ENCODE results near the gene RPP21.

RPP21 gene

DNA sequence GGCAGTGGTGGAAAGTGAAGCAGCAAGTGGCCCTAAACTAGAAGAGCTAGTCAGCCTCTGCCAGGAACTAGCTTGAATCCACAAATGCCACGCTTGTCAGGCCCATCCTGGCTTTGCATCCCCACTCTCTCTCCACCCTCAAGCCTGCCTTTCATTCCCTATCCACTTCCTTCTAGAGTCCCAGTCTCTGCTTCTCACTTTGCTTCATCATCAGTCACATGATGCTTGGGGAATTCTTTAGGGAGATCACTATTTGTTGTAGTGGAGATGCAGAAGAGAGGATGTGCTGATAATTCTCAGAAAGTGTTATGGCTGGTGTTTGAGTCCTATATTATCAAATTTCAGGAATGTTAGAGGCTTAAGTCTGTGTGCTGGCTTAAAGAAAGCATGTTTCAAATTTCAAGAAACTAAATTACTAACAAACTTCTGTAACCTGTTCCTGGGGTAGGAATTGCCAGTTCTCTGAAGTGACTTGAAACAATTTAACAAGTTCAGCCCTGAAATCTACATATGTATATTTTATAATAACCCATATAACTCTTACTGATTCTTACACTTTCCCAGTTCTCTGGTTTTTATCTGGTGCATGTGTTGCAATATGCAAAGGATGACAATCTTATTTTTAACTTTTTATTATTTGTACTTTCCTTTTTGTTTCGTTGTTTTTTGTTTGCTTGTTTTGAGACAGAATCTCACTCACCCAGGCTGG, 10.7 kb upstream of the RPP21 start:
- Histone ChIP-seq H3K4me1 (ENCODE audit: control insufficient read depth, insufficient read depth, low read length) (no peaks in the 10 kb centered on the region), H3K4me3 (ENCODE audit: low read length) (no peak overlapping the region), H3K9me3 (ENCODE audit: control insufficient read depth, low read length) (no peaks in the 10 kb centered on the region), H3K27me3 (replicated peaks; ENCODE audit: control insufficient read depth, insufficient read depth, low read length) (no peaks in the 10 kb centered on the region), H3K36me3 (ENCODE audit: control insufficient read depth, insufficient read depth, low read length, severe bottlenecking) (peaks cover 87% of the 10 kb centered on the region), H3K9ac (ENCODE audit: low read length) (no peak overlapping the region)
- DNase-seq (ENCODE audit: low read depth): no peak

DNA sequence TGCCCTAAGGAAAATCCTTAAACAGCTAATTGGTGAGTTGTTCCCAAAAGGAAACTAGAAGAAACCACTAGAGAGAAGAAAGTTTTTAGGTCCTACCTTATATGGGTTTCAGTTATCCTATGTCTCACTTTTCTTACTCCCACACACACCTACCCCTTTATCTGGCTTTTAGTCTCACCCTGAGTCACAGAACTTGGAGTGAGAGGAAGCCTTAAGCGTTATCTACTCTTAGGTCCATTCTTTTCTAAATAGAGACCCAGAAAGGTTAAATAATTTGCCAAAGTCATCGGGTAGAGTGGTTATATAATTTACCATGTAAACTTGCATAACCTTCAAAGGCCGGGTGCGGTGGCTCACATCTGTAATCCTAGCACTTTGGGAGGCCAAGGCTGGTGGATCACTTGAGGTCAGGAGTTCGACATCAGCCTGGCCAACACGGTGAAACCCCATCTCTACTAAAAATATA, 4.3 kb upstream of the RPP21 start:
- Histone ChIP-seq H3K27me3 (replicated peaks; ENCODE audit: control insufficient read depth, insufficient read depth, low read length) (no peaks in the 10 kb centered on the region), H3K36me3 (ENCODE audit: control insufficient read depth, insufficient read depth, low read length, severe bottlenecking) (peaks cover 58% of the 10 kb centered on the region), H3K4me1 (ENCODE audit: control insufficient read depth, insufficient read depth, low read length) (peaks cover under 1% of the 10 kb centered on the region), H3K4me3 (ENCODE audit: low read length) (no peak overlapping the region), H3K9me3 (ENCODE audit: control insufficient read depth, low read length) (no peaks in the 10 kb centered on the region), H3K9ac (ENCODE audit: low read length) (no peak overlapping the region)
- no peak for DNase-seq (ENCODE audit: low read depth)

GRCh38 chr6:30341218-30341617, 3.7 kb upstream of the RPP21 start:
- peaks cover 4% of the 10 kb centered on the region for H3K4me1 ChIP-seq (ENCODE audit: control insufficient read depth, insufficient read depth, low read length)
- no peak overlapping the region for H3K9ac ChIP-seq (ENCODE audit: low read length)
- DNase-seq (ENCODE audit: low read depth): no peak
- peaks cover 52% of the 10 kb centered on the region for H3K36me3 ChIP-seq (ENCODE audit: control insufficient read depth, insufficient read depth, low read length, severe bottlenecking)
- H3K9me3 ChIP-seq (ENCODE audit: control insufficient read depth, low read length): no peaks in the 10 kb centered on the region
- H3K27me3 ChIP-seq (replicated peaks; ENCODE audit: control insufficient read depth, insufficient read depth, low read length): no peaks in the 10 kb centered on the region
- H3K4me3 ChIP-seq (ENCODE audit: low read length): no peak overlapping the region

DNA sequence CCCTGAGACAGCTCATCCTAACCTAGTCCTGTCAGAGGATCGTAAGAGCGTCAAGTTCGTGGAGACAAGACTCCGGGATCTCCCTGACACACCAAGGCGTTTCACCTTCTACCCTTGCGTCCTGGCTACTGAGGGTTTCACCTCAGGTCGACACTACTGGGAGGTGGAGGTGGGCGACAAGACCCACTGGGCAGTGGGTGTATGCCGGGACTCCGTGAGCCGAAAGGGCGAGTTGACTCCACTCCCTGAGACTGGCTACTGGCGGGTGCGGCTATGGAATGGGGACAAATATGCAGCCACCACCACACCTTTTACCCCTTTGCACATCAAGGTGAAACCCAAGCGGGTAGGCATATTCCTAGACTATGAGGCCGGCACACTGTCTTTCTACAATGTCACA, 3.2 kb upstream of the RPP21 start:
- Histone ChIP-seq H3K27me3 (replicated peaks; ENCODE audit: control insufficient read depth, insufficient read depth, low read length) (no peaks in the 10 kb centered on the region), H3K4me1 (ENCODE audit: control insufficient read depth, insufficient read depth, low read length) (peaks cover 4% of the 10 kb centered on the region), H3K4me3 (ENCODE audit: low read length) (no peak overlapping the region), H3K36me3 (ENCODE audit: control insufficient read depth, insufficient read depth, low read length, severe bottlenecking) (peaks cover 50% of the 10 kb centered on the region), H3K9ac (ENCODE audit: low read length) (no peak overlapping the region), H3K9me3 (ENCODE audit: control insufficient read depth, low read length) (no peaks in the 10 kb centered on the region)
- no peak for DNase-seq (ENCODE audit: low read depth)

DNA sequence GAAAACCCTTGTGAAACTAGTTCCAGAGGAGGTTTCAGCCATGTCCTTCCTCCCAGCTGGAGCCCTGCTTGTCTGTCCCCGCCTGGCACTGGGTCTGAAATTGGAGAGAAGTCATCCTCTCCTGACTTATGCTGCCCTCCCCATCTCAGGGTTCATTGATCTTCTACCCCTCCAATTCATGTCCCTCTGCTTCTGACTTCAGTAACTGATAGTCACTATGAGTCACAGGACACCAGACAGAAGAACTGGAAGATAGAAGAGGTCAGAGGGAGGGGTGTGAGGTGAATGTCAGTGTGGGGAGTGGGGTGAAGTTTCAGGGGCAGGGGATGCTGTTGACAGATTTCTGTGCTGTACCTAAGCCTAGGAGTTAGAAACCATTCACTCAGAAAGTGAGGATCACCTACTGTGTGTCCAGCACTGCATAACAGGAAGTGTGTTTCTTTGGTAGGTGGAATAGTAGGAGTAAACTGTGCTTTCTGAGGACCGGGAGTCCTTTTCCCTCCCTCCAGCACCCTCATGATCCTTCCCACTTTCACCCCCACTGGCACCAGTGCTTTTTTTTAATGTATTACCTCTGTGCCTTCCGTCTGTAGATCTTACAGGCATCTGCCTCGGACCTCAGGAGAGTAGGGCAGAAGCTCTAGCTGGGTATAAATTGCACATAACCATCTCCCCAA, 627 bp upstream of the RPP21 start:
- no peak for DNase-seq (ENCODE audit: low read depth)
- Histone ChIP-seq H3K27me3 (replicated peaks; ENCODE audit: control insufficient read depth, insufficient read depth, low read length) (no peaks in the 10 kb centered on the region), H3K36me3 (ENCODE audit: control insufficient read depth, insufficient read depth, low read length, severe bottlenecking) (peaks cover 33% of the 10 kb centered on the region), H3K9ac (ENCODE audit: low read length) (peak overlapping the region; percentile 89), H3K9me3 (ENCODE audit: control insufficient read depth, low read length) (no peaks in the 10 kb centered on the region), H3K4me3 (ENCODE audit: low read length) (peak overlapping the region; percentile 89), H3K4me1 (ENCODE audit: control insufficient read depth, insufficient read depth, low read length) (peaks cover 4% of the 10 kb centered on the region)

GRCh38 chr6:30345852-30346251, 896 bp downstream of the RPP21 start:
- H3K4me3 ChIP-seq (ENCODE audit: low read length): peak overlapping the region; percentile 89
- no peaks in the 10 kb centered on the region for H3K27me3 ChIP-seq (replicated peaks; ENCODE audit: control insufficient read depth, insufficient read depth, low read length)
- H3K4me1 ChIP-seq (ENCODE audit: control insufficient read depth, insufficient read depth, low read length): peaks cover 4% of the 10 kb centered on the region
- peak overlapping the region; percentile 89 for H3K9ac ChIP-seq (ENCODE audit: low read length)
- peaks cover 20% of the 10 kb centered on the region for H3K36me3 ChIP-seq (ENCODE audit: control insufficient read depth, insufficient read depth, low read length, severe bottlenecking)
- H3K9me3 ChIP-seq (ENCODE audit: control insufficient read depth, low read length): no peaks in the 10 kb centered on the region
- DNase-seq (ENCODE audit: low read depth): no peak

GRCh38 chr6:30348957-30349356, 4.0 kb downstream of the RPP21 start:
- DNase-seq (ENCODE audit: low read depth): no peak
- Histone ChIP-seq H3K9me3 (ENCODE audit: control insufficient read depth, low read length) (no peaks in the 10 kb centered on the region), H3K27me3 (replicated peaks; ENCODE audit: control insufficient read depth, insufficient read depth, low read length) (peaks cover 7% of the 10 kb centered on the region), H3K4me3 (ENCODE audit: low read length) (no peak overlapping the region), H3K36me3 (ENCODE audit: control insufficient read depth, insufficient read depth, low read length, severe bottlenecking) (peaks cover 6% of the 10 kb centered on the region), H3K4me1 (ENCODE audit: control insufficient read depth, insufficient read depth, low read length) (peaks cover 4% of the 10 kb centered on the region), H3K9ac (ENCODE audit: low read length) (no peak overlapping the region)

GRCh38 chr6:30349421-30350177, 4.6 kb downstream of the RPP21 start:
- Histone ChIP-seq H3K27me3 (replicated peaks; ENCODE audit: control insufficient read depth, insufficient read depth, low read length) (peaks cover 7% of the 10 kb centered on the region), H3K4me1 (ENCODE audit: control insufficient read depth, insufficient read depth, low read length) (peaks cover 4% of the 10 kb centered on the region), H3K36me3 (ENCODE audit: control insufficient read depth, insufficient read depth, low read length, severe bottlenecking) (peaks cover 6% of the 10 kb centered on the region), H3K9ac (ENCODE audit: low read length) (no peak overlapping the region), H3K4me3 (ENCODE audit: low read length) (no peak overlapping the region), H3K9me3 (ENCODE audit: control insufficient read depth, low read length) (no peaks in the 10 kb centered on the region)
- no peak for DNase-seq (ENCODE audit: low read depth)

DNA sequence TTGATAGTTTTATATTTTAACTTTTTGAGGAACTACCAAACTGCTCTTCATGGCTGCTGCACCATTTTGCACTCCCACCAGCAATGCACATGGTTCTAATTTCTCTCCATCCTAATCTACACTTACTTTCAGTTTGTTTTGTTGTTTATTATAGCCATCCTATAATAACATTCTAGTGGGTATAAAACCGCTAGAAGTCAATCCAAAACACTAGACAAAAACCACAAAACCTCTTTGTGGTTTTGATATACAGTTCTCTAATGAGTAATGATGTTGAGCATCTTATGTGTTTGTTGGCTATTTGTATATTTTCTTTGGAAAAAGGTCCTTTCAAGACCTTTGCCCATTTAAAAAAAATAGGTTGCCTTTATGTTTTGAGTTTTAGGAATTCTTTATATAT, 5.6 kb downstream of the RPP21 start:
- Histone ChIP-seq H3K36me3 (ENCODE audit: control insufficient read depth, insufficient read depth, low read length, severe bottlenecking) (peaks cover 6% of the 10 kb centered on the region), H3K9ac (ENCODE audit: low read length) (no peak overlapping the region), H3K27me3 (replicated peaks; ENCODE audit: control insufficient read depth, insufficient read depth, low read length) (peaks cover 7% of the 10 kb centered on the region), H3K4me1 (ENCODE audit: control insufficient read depth, insufficient read depth, low read length) (peaks cover 4% of the 10 kb centered on the region), H3K4me3 (ENCODE audit: low read length) (no peak overlapping the region), H3K9me3 (ENCODE audit: control insufficient read depth, low read length) (no peaks in the 10 kb centered on the region)
- no peak for DNase-seq (ENCODE audit: low read depth)

DNA sequence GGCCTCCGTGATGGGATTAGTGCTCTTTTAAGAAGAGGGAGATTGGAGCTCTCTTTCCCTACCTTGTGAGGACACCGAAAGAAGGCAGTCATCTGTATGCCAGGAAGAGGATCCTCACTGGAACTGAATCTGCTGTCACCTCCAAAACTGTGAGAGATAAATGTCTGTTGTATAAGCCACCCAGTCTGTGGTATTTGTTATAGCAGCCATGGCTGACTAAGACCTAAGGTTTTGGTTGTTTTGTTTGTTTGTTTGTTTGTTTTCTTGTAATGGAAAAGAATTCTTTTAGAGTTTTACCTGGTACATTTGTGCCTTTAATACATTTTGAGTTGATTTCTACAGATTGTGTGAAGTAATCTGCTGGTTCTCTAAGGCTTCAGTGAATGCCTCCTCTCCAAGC, 7.6 kb downstream of the RPP21 start:
- Histone ChIP-seq H3K4me3 (ENCODE audit: low read length) (no peak overlapping the region), H3K9me3 (ENCODE audit: control insufficient read depth, low read length) (no peaks in the 10 kb centered on the region), H3K9ac (ENCODE audit: low read length) (no peak overlapping the region), H3K4me1 (ENCODE audit: control insufficient read depth, insufficient read depth, low read length) (no peaks in the 10 kb centered on the region), H3K36me3 (ENCODE audit: control insufficient read depth, insufficient read depth, low read length, severe bottlenecking) (no peaks in the 10 kb centered on the region), H3K27me3 (replicated peaks; ENCODE audit: control insufficient read depth, insufficient read depth, low read length) (peaks cover 7% of the 10 kb centered on the region)
- no peak for DNase-seq (ENCODE audit: low read depth)

DNA sequence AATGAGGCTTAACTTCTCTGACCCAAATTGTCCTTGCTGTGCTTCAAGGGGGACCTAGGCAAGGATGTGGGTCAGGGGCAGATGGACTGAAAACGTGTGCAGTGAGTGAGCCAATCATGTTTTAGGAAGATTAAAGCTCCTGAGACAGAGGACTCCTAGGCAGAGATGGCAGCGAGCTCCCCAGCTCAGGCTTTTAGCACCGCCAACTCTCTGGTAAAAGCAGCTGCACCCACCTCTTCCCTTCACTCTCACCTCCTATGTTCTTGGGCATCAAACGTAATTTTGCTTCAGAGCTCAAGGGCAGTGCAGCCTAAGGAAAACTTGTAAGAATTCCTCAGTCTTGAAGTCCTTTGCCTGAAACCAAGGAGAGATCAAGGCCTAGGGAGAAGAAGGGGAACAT, 10.3 kb downstream of the RPP21 start:
- no peak overlapping the region for H3K4me3 ChIP-seq (ENCODE audit: low read length)
- peaks cover 4% of the 10 kb centered on the region for H3K4me1 ChIP-seq (ENCODE audit: control insufficient read depth, insufficient read depth, low read length)
- DNase-seq (ENCODE audit: low read depth): no peak
- H3K27me3 ChIP-seq (replicated peaks; ENCODE audit: control insufficient read depth, insufficient read depth, low read length): peaks cover 32% of the 10 kb centered on the region
- H3K9me3 ChIP-seq (ENCODE audit: control insufficient read depth, low read length): no peaks in the 10 kb centered on the region
- H3K36me3 ChIP-seq (ENCODE audit: control insufficient read depth, insufficient read depth, low read length, severe bottlenecking): no peaks in the 10 kb centered on the region
- no peak overlapping the region for H3K9ac ChIP-seq (ENCODE audit: low read length)
